Lower leg skin (tissue), 4 donors: ENCODE data around the gene STRN. TPM values are rescaled to one million over a fixed set of nuclear protein-coding genes. Genes with fewer than 3 reads are reported as not detected.

Experiments
- DNase-seq, 2 donors: peaks; one replicate each; pipeline ENCODE4 v3.0.0-alpha.2; 2019; ENCODE audit warnings: low spot score in 2 of 2
- H3K4me3 ChIP-seq: fragments of 200-600 bp; sonication (generic); 2 replicates; pipeline ENCODE4 v1.5.1; 2017; ENCODE audit warnings: mild to moderate bottlenecking, low read depth; ENCODE audit not compliant: poor library complexity, severe bottlenecking
- CTCF ChIP-seq, 3 donors: fragments of 450-650 bp; IDR thresholded peaks; one replicate each; pipeline ENCODE4 v1.5.1; 2016; ENCODE audit warnings: antibody characterized with exemption in 3 of 3, mild to moderate bottlenecking in 3 of 3, moderate library complexity in 2 of 3
- POLR2A ChIP-seq, 2 donors: fragments of 450-650 bp; IDR thresholded peaks; one replicate each; pipeline ENCODE4 v1.6.1; 2016 to 2017; ENCODE audit warnings: antibody characterized with exemption in 2 of 2, mild to moderate bottlenecking in 1 of 2, moderate library complexity in 1 of 2
- WGBS, 2 donors: methylation state at CpG; one replicate each; pipeline ENCODE4 v1.1.5; 2018; 5-methylcytosine and 5-hydroxymethylcytosine counted together
- intact Hi-C: fragments of 100-400 bp; cut with DNase I; formaldehyde crosslinking; loops from one replicate; pipeline ENCODE4 v1.15.0; 2023; ENCODE audit warnings: low total_unique reads
- total RNA-seq, 4 donors: library from RNA; depleted of rRNA; stranded (reverse); fragments of >200 nt; gene quantifications; one replicate each; pipeline ENCODE4 v1.1.0, GENCODE V29; 2016

STRN gene
- total RNA-seq, 4 donors from 2014 or later = 34.4 to 41.9 (median 37.9) TPM

- WGBS, 2 donors = 84 to 89% methylated on average over 3 of the region's 3 CpGs
- DNase-seq = no peak
- TF ChIP-seq CTCF (IDR thresholded peaks at IDR 0.05) (no peak), POLR2A (IDR thresholded peaks at IDR 0.05) (no peak)
- intact Hi-C loops = no loop called here
- no peak overlapping the region for H3K4me3 ChIP-seq
Observed at GRCh38 chr2:36798724-36799123, 167.6 kb downstream of the STRN start.

GRCh38 chr2:36797324-36798070, 168.8 kb downstream of the STRN start:
- no peak for DNase-seq
- 51 to 59% methylated on average over 6 of the region's 6 CpGs for WGBS, 2 donors
- intact Hi-C loops = no loop called here
- H3K4me3 ChIP-seq = no peak overlapping the region
- TF ChIP-seq POLR2A (IDR thresholded peaks at IDR 0.05) = no peak
- TF ChIP-seq CTCF (IDR thresholded peaks at IDR 0.05) = no peak

Other genes starting within 250 kb of the STRN start
- 10 to 100 TPM; 29.9 to 33.7 (median 31.1) TPM for gene HEATR5B, start 117.8 kb upstream of the STRN start, total RNA-seq
- 1 to 10 TPM; 5.4 to 7.6 (median 6.7) TPM for gene GPATCH11, start 118.0 kb upstream of the STRN start, total RNA-seq
- 10 to 100 TPM in 1 of 4 donors, 1 to 10 TPM in 3; 5.3 to 10.7 (median 7.4) TPM for gene EIF2AK2, start 190.4 kb upstream of the STRN start, total RNA-seq
- gene SULT6B1, start 222.1 kb upstream of the STRN start, total RNA-seq = not detected
- gene CEBPZOS, start 230.0 kb upstream of the STRN start, total RNA-seq = 10 to 100 TPM; 10.9 to 18.1 (median 16.6) TPM